Choroid plexus epithelial cell (primary cell): ENCODE results near the gene HHLA2.

Experiments
- DNase-seq: peaks from one replicate; pipeline ENCODE4 v3.0.0-alpha.2; 2010; ENCODE audit warnings: low read depth
- H3K4me3 ChIP-seq: 2 replicates; pipeline ENCODE4 v1.5.1; 2011; ENCODE audit warnings: low read depth, mild to moderate bottlenecking, control low read depth, low read length, moderate library complexity
- TF ChIP-seq, protein P1 (sequence below): conservative IDR thresholded peaks from 2 replicates; pipeline ENCODE4 v1.5.1; 2011; ENCODE audit warnings: low read depth, mild to moderate bottlenecking, control low read depth, inconsistent platforms, low read length, moderate library complexity

The HHLA2 gene

DNA sequence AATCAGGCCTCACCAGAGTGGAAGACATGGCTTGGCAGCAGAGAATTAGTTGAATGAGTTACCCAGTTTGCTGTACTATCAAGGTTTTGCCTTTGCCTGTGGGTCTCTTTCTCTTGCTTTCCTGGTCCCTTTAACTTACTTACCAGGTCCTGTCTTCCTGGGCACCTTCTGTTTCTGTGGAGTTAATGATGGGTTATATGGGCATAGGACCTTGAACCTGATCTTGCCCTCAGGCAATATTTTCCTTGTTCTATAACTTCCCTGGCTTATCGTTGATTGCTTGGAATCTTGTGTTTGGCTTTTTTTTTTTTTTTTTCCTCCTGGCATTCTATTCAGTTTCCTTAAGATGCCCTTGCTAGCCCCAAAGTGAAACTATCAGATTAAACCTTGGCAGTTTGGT is 106.8 kb downstream of the HHLA2 start:
- H3K4me3 ChIP-seq: no peak overlapping the region
- DNase-seq: no peak
- TF ChIP-seq, protein P1, sequence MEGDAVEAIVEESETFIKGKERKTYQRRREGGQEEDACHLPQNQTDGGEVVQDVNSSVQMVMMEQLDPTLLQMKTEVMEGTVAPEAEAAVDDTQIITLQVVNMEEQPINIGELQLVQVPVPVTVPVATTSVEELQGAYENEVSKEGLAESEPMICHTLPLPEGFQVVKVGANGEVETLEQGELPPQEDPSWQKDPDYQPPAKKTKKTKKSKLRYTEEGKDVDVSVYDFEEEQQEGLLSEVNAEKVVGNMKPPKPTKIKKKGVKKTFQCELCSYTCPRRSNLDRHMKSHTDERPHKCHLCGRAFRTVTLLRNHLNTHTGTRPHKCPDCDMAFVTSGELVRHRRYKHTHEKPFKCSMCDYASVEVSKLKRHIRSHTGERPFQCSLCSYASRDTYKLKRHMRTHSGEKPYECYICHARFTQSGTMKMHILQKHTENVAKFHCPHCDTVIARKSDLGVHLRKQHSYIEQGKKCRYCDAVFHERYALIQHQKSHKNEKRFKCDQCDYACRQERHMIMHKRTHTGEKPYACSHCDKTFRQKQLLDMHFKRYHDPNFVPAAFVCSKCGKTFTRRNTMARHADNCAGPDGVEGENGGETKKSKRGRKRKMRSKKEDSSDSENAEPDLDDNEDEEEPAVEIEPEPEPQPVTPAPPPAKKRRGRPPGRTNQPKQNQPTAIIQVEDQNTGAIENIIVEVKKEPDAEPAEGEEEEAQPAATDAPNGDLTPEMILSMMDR: no peak

DNA sequence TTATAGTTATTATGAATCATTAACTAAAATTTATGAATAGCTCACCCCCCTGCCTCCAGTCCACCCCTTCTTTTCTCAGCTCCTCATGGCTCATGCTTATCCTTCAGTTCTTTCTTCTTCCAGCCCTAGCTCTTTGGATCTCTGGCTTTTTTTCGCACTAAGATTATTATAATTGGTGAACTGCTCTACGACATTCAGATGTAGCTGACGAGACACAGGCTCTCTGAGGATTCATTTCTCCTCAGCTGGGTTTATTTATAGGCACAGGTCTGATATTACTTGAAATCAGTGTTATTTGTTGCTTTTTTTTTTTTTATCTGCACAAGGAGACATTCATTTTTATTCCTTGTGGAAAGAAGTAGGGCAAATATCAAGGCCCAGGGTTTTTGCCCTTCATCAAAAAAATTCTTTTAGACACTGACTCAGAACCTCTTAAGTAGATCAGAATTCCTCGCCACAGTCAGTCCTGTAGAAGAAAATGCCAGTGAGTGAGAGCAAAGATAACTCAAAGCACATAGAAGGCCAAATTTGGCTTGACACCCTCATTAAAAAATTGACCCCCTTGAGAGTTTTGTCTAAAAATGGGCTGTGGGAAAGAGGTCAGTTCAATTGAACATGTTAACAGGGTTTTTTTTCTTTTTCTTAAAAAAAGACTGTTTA is 107.5 kb downstream of the HHLA2 start:
- no peak overlapping the region for H3K4me3 ChIP-seq
- TF ChIP-seq, protein P1: no peak
- DNase-seq: no peak

DNA sequence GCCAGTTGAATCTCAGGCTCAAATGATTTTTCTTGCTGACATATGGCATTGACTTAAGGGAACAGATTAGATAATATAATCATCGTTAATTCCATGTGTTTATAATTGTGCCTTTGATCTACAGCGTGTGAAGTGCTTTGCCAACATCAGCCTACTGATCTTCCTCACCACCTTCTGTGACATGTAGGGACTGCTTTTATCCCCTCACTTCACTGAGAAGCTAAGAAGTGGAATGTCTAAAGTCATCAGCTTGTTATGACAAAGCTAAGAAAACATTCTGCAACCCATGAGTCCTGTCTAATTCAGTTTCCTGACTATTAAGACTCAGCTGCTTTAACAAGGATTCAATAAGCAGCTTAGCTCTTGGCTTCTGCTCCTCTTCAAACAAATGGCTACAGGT is 108.0 kb downstream of the HHLA2 start:
- no peak overlapping the region for H3K4me3 ChIP-seq
- DNase-seq: peak; percentile 16
- TF ChIP-seq, protein P1: no peak

DNA sequence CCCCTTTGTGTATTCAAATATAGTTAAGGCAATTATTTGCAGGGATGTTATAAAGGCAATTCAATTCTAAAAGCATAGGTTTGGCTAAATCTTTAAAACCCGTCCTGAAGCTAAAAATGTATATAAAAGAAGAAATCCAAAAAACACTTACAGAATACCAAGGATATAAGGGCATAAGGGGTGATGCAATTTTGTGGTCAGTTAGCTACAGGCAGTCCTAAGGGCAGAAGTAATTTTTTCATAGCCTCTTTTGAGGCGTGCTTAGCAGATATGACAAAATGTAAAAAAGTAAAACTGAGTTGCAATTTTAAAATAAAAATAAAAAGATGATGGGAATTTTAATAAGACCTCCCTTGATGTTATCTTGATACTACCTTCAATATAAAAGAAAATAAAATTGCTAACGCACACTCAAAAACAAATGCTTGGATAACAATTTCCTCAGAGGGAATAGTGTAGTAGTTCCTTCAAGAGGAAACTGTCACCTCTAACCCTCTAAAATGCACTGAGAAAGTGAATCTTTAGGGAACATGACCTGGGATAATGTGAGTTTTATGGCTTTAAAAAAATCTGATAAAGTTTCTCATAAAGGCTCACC is 109.8 kb downstream of the HHLA2 start:
- no peak overlapping the region for H3K4me3 ChIP-seq
- TF ChIP-seq, protein P1: no peak
- DNase-seq: peak; percentile 25

DNA sequence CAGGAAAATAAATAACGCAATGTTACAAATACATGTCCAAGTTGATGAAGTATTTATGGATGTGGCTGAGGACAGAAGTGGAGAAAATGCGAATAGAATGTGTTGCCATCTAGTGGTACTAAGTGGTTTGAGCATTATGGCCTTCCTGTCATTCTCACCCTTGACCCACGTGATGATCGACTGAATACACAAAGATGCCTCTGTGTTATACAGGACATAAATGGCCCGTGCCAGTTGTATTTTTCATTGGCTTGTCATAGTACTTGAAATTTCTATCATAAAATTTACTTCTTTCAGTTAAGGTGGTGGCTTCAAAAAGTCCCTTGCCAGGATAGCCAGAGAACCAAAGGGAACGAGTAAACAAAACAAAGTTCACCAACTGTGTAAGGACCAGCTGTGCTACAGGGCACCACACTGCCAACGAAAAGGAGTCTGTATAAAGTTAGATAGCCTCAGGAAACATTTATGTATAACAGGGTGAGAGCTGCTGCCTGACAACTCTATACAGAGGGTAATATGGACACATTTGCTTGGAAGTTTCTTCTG is 110.4 kb downstream of the HHLA2 start:
- peak; percentile 86 for DNase-seq
- no peak overlapping the region for H3K4me3 ChIP-seq
- TF ChIP-seq, protein P1: peak; percentile 86

DNA sequence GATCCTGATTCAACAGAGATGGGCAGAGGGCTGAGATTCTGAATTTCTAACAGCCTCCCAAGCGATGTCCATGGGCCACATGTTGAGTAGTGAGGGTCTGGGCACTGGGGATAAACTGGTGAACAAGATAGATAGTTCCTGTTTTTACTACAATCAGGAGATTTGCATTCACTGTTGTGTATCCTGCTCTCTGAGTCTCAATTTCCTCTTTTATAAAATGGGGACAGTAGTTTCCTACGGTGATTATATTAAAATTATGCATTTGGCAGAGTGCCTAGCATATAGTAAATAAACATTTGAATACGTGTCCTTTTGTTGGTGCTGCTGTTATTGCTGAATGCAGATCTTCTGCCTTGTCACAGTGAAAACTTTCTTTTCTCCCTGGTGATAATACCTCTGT is 111.5 kb downstream of the HHLA2 start:
- H3K4me3 ChIP-seq: no peak overlapping the region
- DNase-seq: no peak
- TF ChIP-seq, protein P1: no peak
